GM23338 (cell line): ENCODE results near the gene CREBL2.

Experiments
- CREB1 ChIP-seq: fragments of 250-450 bp; sonication (Bioruptor Pico); IDR thresholded peaks from 2 replicates; pipeline ENCODE4 v1.5.0; 2020; ENCODE audit warnings: low read depth, mild to moderate bottlenecking, moderate library complexity
- CTCF ChIP-seq, 2 experiments: fragments of 200-600 bp in 1 of 2; sonication (generic) in 1 of 2; conservative IDR thresholded peaks; 2 replicates each; pipeline versions ENCODE4 v1.5.1 to v1.6.1; 2016 to 2017; ENCODE audit warnings: antibody characterized with exemption in 2 of 2, low read depth in 2 of 2, mild to moderate bottlenecking in 2 of 2, moderate library complexity in 1 of 2
- EZH2 ChIP-seq: fragments of 200-600 bp; sonication (generic); IDR thresholded peaks from one replicate; pipeline ENCODE4 v1.8.0; 2017; ENCODE audit warnings: antibody characterized with exemption, mild to moderate bottlenecking, low read depth; ENCODE audit not compliant: unreplicated experiment
- EZH2phosphoT487 ChIP-seq: fragments of 200-600 bp; sonication (generic); IDR thresholded peaks from one replicate; pipeline ENCODE4 v1.8.1; 2018; ENCODE audit warnings: antibody characterized with exemption; ENCODE audit not compliant: unreplicated experiment
- JUNB ChIP-seq: IDR thresholded peaks from one replicate; pipeline ENCODE4 v1.6.1; 2016; ENCODE audit warnings: antibody characterized with exemption; ENCODE audit not compliant: unreplicated experiment
- POLR2AphosphoS5 ChIP-seq: IDR thresholded peaks from 2 replicates; pipeline ENCODE4 v1.6.1; 2016; ENCODE audit warnings: antibody characterized with exemption, low read depth
- ZNF114 ChIP-seq: fragments of 250-450 bp; sonication (Bioruptor Pico); IDR thresholded peaks from 2 replicates; pipeline ENCODE4 v1.5.0; 2020; ENCODE audit warnings: mild to moderate bottlenecking, moderate library complexity
- TF ChIP-seq, protein P1 (sequence below): IDR thresholded peaks from one replicate; pipeline ENCODE4 v1.6.1; 2018; ENCODE audit warnings: antibody characterized with exemption; ENCODE audit not compliant: unreplicated experiment
- TF ChIP-seq, protein P2 (sequence below): IDR thresholded peaks from 2 replicates; pipeline ENCODE4 v1.6.1; 2016; ENCODE audit warnings: antibody characterized with exemption

GRCh38 chr12:12612358-12612757, 682 bp downstream of the CREBL2 start:
- TF ChIP-seq CTCF (conservative IDR thresholded peaks at IDR 0.05; ENCODE audit: low read depth in 2 of 2), result no peak
- TF ChIP-seq POLR2AphosphoS5, result no peak
- no peak for TF ChIP-seq EZH2
- no peak for TF ChIP-seq EZH2phosphoT487
- no peak for TF ChIP-seq CREB1 (CRISPR knock-in tag)
- TF ChIP-seq, protein P1, sequence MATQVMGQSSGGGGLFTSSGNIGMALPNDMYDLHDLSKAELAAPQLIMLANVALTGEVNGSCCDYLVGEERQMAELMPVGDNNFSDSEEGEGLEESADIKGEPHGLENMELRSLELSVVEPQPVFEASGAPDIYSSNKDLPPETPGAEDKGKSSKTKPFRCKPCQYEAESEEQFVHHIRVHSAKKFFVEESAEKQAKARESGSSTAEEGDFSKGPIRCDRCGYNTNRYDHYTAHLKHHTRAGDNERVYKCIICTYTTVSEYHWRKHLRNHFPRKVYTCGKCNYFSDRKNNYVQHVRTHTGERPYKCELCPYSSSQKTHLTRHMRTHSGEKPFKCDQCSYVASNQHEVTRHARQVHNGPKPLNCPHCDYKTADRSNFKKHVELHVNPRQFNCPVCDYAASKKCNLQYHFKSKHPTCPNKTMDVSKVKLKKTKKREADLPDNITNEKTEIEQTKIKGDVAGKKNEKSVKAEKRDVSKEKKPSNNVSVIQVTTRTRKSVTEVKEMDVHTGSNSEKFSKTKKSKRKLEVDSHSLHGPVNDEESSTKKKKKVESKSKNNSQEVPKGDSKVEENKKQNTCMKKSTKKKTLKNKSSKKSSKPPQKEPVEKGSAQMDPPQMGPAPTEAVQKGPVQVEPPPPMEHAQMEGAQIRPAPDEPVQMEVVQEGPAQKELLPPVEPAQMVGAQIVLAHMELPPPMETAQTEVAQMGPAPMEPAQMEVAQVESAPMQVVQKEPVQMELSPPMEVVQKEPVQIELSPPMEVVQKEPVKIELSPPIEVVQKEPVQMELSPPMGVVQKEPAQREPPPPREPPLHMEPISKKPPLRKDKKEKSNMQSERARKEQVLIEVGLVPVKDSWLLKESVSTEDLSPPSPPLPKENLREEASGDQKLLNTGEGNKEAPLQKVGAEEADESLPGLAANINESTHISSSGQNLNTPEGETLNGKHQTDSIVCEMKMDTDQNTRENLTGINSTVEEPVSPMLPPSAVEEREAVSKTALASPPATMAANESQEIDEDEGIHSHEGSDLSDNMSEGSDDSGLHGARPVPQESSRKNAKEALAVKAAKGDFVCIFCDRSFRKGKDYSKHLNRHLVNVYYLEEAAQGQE, result no peak
- TF ChIP-seq, protein P2, sequence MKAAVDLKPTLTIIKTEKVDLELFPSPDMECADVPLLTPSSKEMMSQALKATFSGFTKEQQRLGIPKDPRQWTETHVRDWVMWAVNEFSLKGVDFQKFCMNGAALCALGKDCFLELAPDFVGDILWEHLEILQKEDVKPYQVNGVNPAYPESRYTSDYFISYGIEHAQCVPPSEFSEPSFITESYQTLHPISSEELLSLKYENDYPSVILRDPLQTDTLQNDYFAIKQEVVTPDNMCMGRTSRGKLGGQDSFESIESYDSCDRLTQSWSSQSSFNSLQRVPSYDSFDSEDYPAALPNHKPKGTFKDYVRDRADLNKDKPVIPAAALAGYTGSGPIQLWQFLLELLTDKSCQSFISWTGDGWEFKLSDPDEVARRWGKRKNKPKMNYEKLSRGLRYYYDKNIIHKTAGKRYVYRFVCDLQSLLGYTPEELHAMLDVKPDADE, result no peak
- no peak for TF ChIP-seq ZNF114 (CRISPR knock-in tag)
- no peak for TF ChIP-seq JUNB
